ENCODE results near the gene CACNA1C.

CACNA1C gene

GRCh38 chr12:2302711-2303580 lies 250.2 kb downstream of the CACNA1C start:
- DNase-seq = no peak

- no peak for DNase-seq
Measured at GRCh38 chr12:2304223-2304622, 251.4 kb downstream of the CACNA1C start.

- no peak for DNase-seq
Measured at GRCh38 chr12:2306012-2306411, 253.2 kb downstream of the CACNA1C start.

- DNase-seq = no peak
Measured at GRCh38 chr12:2306735-2307134, 253.9 kb downstream of the CACNA1C start.

- no peak for DNase-seq
Measured at GRCh38 chr12:2307550-2307949, 254.8 kb downstream of the CACNA1C start.

GRCh38 chr12:2309647-2310046 lies 256.9 kb downstream of the CACNA1C start:
- DNase-seq = no peak

- no peak for DNase-seq
Measured at GRCh38 chr12:2311020-2311778, 258.4 kb downstream of the CACNA1C start.

- no peak for DNase-seq
Measured at GRCh38 chr12:2312175-2312574, 259.4 kb downstream of the CACNA1C start.

- DNase-seq = no peak
Measured at GRCh38 chr12:2312770-2313169, 260.0 kb downstream of the CACNA1C start.

GRCh38 chr12:2314492-2314891 lies 261.7 kb downstream of the CACNA1C start:
- DNase-seq = no peak

GRCh38 chr12:2317772-2318171 lies 265.0 kb downstream of the CACNA1C start:
- DNase-seq = no peak

GRCh38 chr12:2318286-2318685 lies 265.5 kb downstream of the CACNA1C start:
- DNase-seq = no peak

- DNase-seq = no peak
Measured at GRCh38 chr12:2319136-2319535, 266.3 kb downstream of the CACNA1C start.

- DNase-seq = no peak
Measured at GRCh38 chr12:2319737-2320506, 267.1 kb downstream of the CACNA1C start.

GRCh38 chr12:2320841-2321240 lies 268.1 kb downstream of the CACNA1C start:
- no peak for DNase-seq

- DNase-seq = no peak
Measured at GRCh38 chr12:2322554-2323120, 269.9 kb downstream of the CACNA1C start.

GRCh38 chr12:2323532-2324255 lies 270.9 kb downstream of the CACNA1C start:
- no peak for DNase-seq

GRCh38 chr12:2324387-2324786 lies 271.6 kb downstream of the CACNA1C start:
- no peak for DNase-seq

GRCh38 chr12:2325519-2325918 lies 272.7 kb downstream of the CACNA1C start:
- no peak for DNase-seq

- DNase-seq = no peak
Measured at GRCh38 chr12:2326470-2326869, 273.7 kb downstream of the CACNA1C start.

- DNase-seq = no peak
Measured at GRCh38 chr12:2328661-2329060, 275.9 kb downstream of the CACNA1C start.

GRCh38 chr12:2329661-2330210 lies 276.9 kb downstream of the CACNA1C start:
- DNase-seq = no peak
